BJ (cell line): ENCODE data around the gene PRKCE. TPM values are rescaled to one million over a fixed set of nuclear protein-coding genes. Genes with fewer than 3 reads are reported as not detected.

Experiments used
- CTCF ChIA-PET: fragments of 350-600 bp; formaldehyde crosslinking; extraction: SDS; loops from one replicate; lab custom pipeline; 2021; ENCODE audit warnings: antibody characterized with exemption, inconsistent platforms; lab: Yijun Ruan, JAX
- POLR2A ChIA-PET: fragments of 300-600 bp; sonication (Branson Sonifier 250); formaldehyde crosslinking; extraction: SDS; loops from one replicate; lab custom pipeline; 2021; ENCODE audit warnings: antibody characterized with exemption; lab: Charles Lee
- DNase-seq: peaks from one replicate; pipeline ENCODE4 v3.0.0-alpha.2; 2011; ENCODE audit warnings: low read depth
- H3K27me3 ChIP-seq: 2 replicates; pipeline ENCODE4 v1.6.0; 2011; ENCODE audit warnings: low read length; ENCODE audit not compliant: control insufficient read depth, insufficient read depth
- H3K36me3 ChIP-seq: 2 replicates; pipeline ENCODE4 v1.5.1; 2011; ENCODE audit warnings: low read length; ENCODE audit not compliant: control insufficient read depth, insufficient read depth
- H3K4me3 ChIP-seq: 2 replicates; pipeline ENCODE4 v1.5.1; 2011; ENCODE audit warnings: low read depth, mild to moderate bottlenecking, control low read depth, low read length
- CTCF ChIP-seq: IDR thresholded peaks from 2 replicates; pipeline ENCODE4 v1.5.1; 2011; ENCODE audit warnings: low read depth, mild to moderate bottlenecking, control low read depth, inconsistent platforms, low read length, moderate library complexity; ENCODE audit not compliant: insufficient read depth
- polyA plus RNA-seq: library from polyadenylated mRNA; depleted of rRNA; stranded (reverse); fragments of >200 nt; gene quantifications from 2 replicates; pipeline ENCODE4 v1.2.3, GENCODE V29; 2011

Gene PRKCE
- polyA plus RNA-seq, 1 experiment, result 19.7 TPM

- ChIA-PET CTCF (interaction anchor here (1.4 kb wide), 1 partner anchor 10 kb away, joined by 4 read pairs; no protein-coding TSS in a partner anchor), POLR2A (interaction anchor here (0.7 kb wide), 1 partner anchor 543 kb away, joined by 3 read pairs; no protein-coding TSS in a partner anchor)
- H3K27me3 ChIP-seq, result no peaks in the 10 kb centered on the region; the same call in 1 of the 2 replicates
- DNase-seq, result no peak
- TF ChIP-seq CTCF, result no peak
- H3K4me3 ChIP-seq, result no peak overlapping the region
- no peaks in the 10 kb centered on the region for H3K36me3 ChIP-seq
These were observed 151.1 kb downstream of the PRKCE start for GRCh38 chr2:45802499-45803138.

DNA sequence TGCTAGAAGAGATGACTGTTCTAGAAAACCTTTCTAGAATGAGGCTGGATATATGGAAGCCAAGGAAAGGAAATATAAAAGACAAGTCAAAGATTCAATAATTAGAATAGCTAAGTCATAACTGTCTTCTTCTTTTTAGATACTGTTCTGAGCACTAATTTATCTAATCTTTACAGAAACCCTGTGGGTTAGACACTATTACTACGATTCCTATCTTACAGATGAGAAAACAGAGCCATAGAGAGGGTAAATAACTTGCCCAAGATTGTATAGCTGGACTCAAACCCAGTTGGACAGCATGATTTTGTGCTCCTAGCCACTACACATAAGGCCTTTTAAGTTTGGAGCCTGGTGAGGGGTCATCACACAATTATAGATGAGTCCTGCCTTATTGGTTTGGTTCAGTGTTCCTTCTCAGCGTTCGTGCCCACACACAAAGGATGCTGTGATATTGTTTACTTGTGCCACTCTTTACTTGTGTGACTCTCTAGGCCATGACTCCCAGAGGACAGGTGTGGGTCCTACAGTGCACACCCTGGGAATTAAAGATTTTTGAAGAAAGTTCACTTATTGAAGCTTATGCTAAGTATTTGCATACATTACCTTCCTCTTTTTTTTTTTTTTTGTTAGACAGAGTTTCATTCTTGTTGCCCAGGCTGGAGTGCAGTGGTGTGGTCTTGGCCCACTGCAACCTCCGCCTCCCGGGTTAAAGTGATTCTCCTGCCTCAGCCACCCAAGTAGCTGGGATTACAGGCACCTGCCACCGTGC lies 153.7 kb downstream of the PRKCE start:
- H3K36me3 ChIP-seq, result no peaks in the 10 kb centered on the region
- TF ChIP-seq CTCF, result no peak
- ChIA-PET POLR2A (no interaction called here), CTCF (interaction anchor here (1.2 to 2.0 kb wide), 2 partner anchors 12 to 26 kb away, joined by 5 read pairs; no protein-coding TSS in a partner anchor)
- no peaks in the 10 kb centered on the region; the same call in 1 of the 2 replicates for H3K27me3 ChIP-seq
- no peak for DNase-seq
- no peak overlapping the region for H3K4me3 ChIP-seq

DNA sequence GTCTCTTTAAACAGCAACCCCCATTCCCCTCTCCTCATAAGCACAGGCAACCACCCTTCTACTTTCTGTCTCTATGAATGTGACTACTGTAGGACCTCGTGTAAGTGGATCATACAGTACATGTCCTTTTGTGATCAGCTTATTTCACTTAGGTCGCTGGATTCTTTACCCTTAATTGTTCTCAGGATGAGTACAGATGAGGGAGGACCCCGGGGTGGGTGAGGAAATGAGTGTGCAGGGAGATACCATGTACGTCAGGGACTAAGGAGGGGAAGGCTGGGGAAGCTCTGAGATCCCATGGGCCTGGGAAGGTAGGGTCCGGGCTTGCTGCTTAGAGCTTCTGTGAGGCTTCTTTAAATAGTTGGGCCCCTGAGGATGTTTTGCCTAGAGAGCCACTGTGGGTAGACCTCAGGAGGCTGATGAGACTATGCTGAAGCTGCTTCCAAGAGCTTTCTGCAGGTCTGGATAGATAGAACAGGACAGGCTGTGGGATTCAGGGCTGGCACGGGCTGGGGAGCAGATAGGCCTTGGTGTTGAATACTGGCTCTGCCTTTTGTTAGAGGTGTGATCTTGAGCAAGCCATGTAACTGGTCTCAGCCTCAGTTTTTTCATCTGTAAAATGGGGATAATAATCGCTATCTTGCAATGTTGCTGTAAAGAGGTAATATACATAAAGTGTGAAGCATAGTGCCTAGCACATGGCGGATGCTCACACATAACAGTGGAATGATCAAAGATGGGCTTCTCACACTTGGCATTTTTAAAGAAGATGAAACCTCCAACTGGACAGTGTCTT lies 155.3 kb downstream of the PRKCE start:
- H3K36me3 ChIP-seq, result no peaks in the 10 kb centered on the region
- no peak overlapping the region for H3K4me3 ChIP-seq
- ChIA-PET POLR2A (no interaction called here), CTCF (interaction anchor here (2.0 kb wide), 1 partner anchor 28 kb away, joined by 5 read pairs; no protein-coding TSS in a partner anchor)
- TF ChIP-seq CTCF, result no peak
- DNase-seq, result no peak
- H3K27me3 ChIP-seq, result no peaks in the 10 kb centered on the region

- POLR2A ChIA-PET, result no interaction called here
- CTCF ChIA-PET, result no interaction called here
These were observed 156.9 kb downstream of the PRKCE start for GRCh38 chr2:45808294-45808800.

More at GRCh38 chr2:45808294-45808800, 156.9 kb downstream of the PRKCE start:
- no peak overlapping the region for H3K4me3 ChIP-seq
- DNase-seq, result no peak
- TF ChIP-seq CTCF, result no peak
- no peaks in the 10 kb centered on the region for H3K36me3 ChIP-seq
- H3K27me3 ChIP-seq, result no peaks in the 10 kb centered on the region
